PFSK-1 (cell line): Measurements from ENCODE around the gene SLC16A7.

Experiments used
- FOXP2 ChIP-seq: optimal IDR thresholded peaks from 2 replicates; pipeline ENCODE3; 2011; ENCODE audit warnings: borderline replicate concordance, control low read depth, inconsistent platforms; ENCODE audit not compliant: insufficient read depth; ENCODE audit errors: extremely low read length, extremely low read depth
- POLR2AphosphoS5 ChIP-seq: IDR thresholded peaks from 2 replicates; pipeline ENCODE4 v1.6.1; 2012; ENCODE audit warnings: low read depth, mild to moderate bottlenecking, control low read depth, low read length, moderate library complexity
- SIN3A ChIP-seq: IDR thresholded peaks from 2 replicates; pipeline ENCODE4 v1.6.1; 2012; ENCODE audit warnings: mild to moderate bottlenecking, low read length, moderate library complexity, borderline replicate concordance; ENCODE audit not compliant: insufficient read depth
- TAF1 ChIP-seq: IDR thresholded peaks from 2 replicates; pipeline ENCODE4 v1.6.1; 2012; ENCODE audit warnings: low read length, control low read depth, borderline replicate concordance; ENCODE audit not compliant: insufficient read depth
- TF ChIP-seq, protein P1 (sequence below), 2 experiments: IDR thresholded peaks; 2 replicates each; pipeline versions ENCODE4 v1.6.1 to v1.8.0; 2011 to 2012; ENCODE audit warnings: low read depth in 2 of 2, low read length in 2 of 2, control low read depth in 1 of 2, inconsistent platforms in 1 of 2, mild to moderate bottlenecking in 1 of 2, moderate library complexity in 1 of 2; ENCODE audit not compliant: insufficient read depth in 1 of 2

DNA sequence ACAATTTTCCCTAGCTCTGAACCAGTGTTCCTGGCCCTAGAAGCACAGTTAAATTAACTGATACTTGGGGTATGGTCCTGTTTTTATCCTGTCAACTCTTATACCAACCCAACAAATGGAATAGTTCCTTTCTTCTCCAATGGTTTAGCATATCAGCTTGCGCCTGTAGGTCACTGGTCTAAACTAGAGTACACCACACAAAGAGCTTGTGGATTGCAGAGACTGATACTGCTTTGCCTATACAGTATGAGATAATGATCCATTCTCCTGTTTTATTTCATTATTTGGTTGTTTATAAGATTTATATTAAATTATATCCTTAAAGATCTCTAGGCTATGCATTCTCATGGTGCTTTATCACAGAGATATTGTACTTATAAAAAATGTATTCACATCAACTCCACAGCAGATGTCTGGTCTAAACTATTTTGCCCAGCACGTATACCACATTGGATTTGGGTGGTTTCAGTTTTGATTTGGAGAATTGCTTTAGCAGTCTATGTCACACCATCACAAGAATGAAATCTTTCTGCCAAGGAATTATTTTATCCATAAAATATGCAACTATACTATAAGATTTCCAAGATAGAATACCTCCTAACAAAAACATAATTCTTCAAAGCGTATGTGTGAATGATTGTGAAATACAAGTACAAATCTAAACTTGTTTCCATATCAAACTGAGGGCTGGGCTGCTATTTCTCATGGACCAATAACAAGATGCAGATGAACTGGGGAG is 142.1 kb downstream of the SLC16A7 start:
- TF ChIP-seq POLR2AphosphoS5 (no peak), TAF1 (no peak), FOXP2 (no peak), SIN3A (no peak)
- TF ChIP-seq, protein P1, sequence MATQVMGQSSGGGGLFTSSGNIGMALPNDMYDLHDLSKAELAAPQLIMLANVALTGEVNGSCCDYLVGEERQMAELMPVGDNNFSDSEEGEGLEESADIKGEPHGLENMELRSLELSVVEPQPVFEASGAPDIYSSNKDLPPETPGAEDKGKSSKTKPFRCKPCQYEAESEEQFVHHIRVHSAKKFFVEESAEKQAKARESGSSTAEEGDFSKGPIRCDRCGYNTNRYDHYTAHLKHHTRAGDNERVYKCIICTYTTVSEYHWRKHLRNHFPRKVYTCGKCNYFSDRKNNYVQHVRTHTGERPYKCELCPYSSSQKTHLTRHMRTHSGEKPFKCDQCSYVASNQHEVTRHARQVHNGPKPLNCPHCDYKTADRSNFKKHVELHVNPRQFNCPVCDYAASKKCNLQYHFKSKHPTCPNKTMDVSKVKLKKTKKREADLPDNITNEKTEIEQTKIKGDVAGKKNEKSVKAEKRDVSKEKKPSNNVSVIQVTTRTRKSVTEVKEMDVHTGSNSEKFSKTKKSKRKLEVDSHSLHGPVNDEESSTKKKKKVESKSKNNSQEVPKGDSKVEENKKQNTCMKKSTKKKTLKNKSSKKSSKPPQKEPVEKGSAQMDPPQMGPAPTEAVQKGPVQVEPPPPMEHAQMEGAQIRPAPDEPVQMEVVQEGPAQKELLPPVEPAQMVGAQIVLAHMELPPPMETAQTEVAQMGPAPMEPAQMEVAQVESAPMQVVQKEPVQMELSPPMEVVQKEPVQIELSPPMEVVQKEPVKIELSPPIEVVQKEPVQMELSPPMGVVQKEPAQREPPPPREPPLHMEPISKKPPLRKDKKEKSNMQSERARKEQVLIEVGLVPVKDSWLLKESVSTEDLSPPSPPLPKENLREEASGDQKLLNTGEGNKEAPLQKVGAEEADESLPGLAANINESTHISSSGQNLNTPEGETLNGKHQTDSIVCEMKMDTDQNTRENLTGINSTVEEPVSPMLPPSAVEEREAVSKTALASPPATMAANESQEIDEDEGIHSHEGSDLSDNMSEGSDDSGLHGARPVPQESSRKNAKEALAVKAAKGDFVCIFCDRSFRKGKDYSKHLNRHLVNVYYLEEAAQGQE (IDR thresholded peaks at IDR 0.05; ENCODE audit: insufficient read depth in 1 of 2, low read depth in 2 of 2, low read length in 2 of 2): no peak
